ENCODE results near the gene GRAP. TPM values are rescaled to one million over a fixed set of nuclear protein-coding genes. Genes with fewer than 3 reads are reported as not detected.
"Not testable (repeated sequence)": the region's sequence is repeated elsewhere in the genome, so short reads cannot be mapped to it uniquely, and the experiment has no call there.

GRAP gene
- total RNA-seq: 1 to 10 TPM; 1.1 to 3.1 (median 1.9) TPM

- not testable (repeated sequence) for DNase-seq (ENCODE audit: low spot score in 2 of 2); H3K4me3 ChIP-seq; H3K4me1 ChIP-seq; H3K36me3 ChIP-seq; H3K27ac ChIP-seq; H3K9me3 ChIP-seq; H3K27me3 ChIP-seq
- WGBS: no CpG with 5 or more reads among the region's 12 CpGs
Measured at GRCh38 chr17:19046782-19047375, at the start of gene GRAP. GRAP (minus strand) TSS chr17:19046957; CDS start chr17:19046926, 31 bp downstream.

GRCh38 chr17:19093684-19094438 is 47.1 kb upstream of the GRAP start:
- not testable (repeated sequence) for H3K27ac ChIP-seq
- WGBS: 96% methylated on average over 4 of the region's 15 CpGs

GRCh38 chr17:19092737-19093683 is 46.3 kb upstream of the GRAP start:
- H3K27ac ChIP-seq, H3K9me3 ChIP-seq, H3K27me3 ChIP-seq, H3K36me3 ChIP-seq, H3K4me1 ChIP-seq, H3K4me3 ChIP-seq: not testable (repeated sequence)
- peak in 1 of 2 donors; percentile 28 for DNase-seq (ENCODE audit: low spot score in 2 of 2)
- WGBS: 38% methylated on average over 3 of the region's 15 CpGs

More at GRCh38 chr17:19093684-19094438, 47.1 kb upstream of the GRAP start:
- not testable (repeated sequence) for H3K36me3 ChIP-seq, H3K9me3 ChIP-seq, H3K27me3 ChIP-seq, H3K4me1 ChIP-seq, H3K4me3 ChIP-seq
- DNase-seq (ENCODE audit: low spot score in 2 of 2): peak in 1 of 2 donors; percentile 57

- DNase-seq (ENCODE audit: low spot score in 2 of 2); H3K27me3 ChIP-seq; H3K27ac ChIP-seq; H3K4me3 ChIP-seq; H3K4me1 ChIP-seq; H3K9me3 ChIP-seq; H3K36me3 ChIP-seq: not testable (repeated sequence)
- WGBS: no CpG with 5 or more reads among the region's 13 CpGs
Measured at GRCh38 chr17:19090058-19090772, 43.5 kb upstream of the GRAP start.

GRCh38 chr17:19088804-19089685 is 42.3 kb upstream of the GRAP start:
- H3K27ac ChIP-seq; H3K36me3 ChIP-seq; H3K9me3 ChIP-seq; DNase-seq (ENCODE audit: low spot score in 2 of 2); H3K27me3 ChIP-seq; H3K4me1 ChIP-seq: not testable (repeated sequence)
- peak overlapping the region; percentile 41 for H3K4me3 ChIP-seq
- WGBS: no CpG with 5 or more reads among the region's 77 CpGs

- not testable (repeated sequence) for H3K4me1 ChIP-seq; DNase-seq (ENCODE audit: low spot score in 2 of 2); H3K36me3 ChIP-seq; H3K4me3 ChIP-seq; H3K27me3 ChIP-seq; H3K9me3 ChIP-seq; H3K27ac ChIP-seq
- WGBS: no CpG with 5 or more reads among the region's 3 CpGs
Measured at GRCh38 chr17:19077386-19077785, 30.6 kb upstream of the GRAP start.

GRCh38 chr17:19076398-19077192 is 29.8 kb upstream of the GRAP start:
- DNase-seq (ENCODE audit: low spot score in 2 of 2): peak; percentile 33 to 47
- not testable (repeated sequence) for H3K27ac ChIP-seq, H3K36me3 ChIP-seq, H3K9me3 ChIP-seq, H3K4me1 ChIP-seq, H3K4me3 ChIP-seq, H3K27me3 ChIP-seq
- peak in 1 of 2 donors; percentile 13 for TF ChIP-seq CTCF (IDR thresholded peaks at IDR 0.05)
- WGBS: 52% methylated on average over 9 of the region's 31 CpGs

GRCh38 chr17:19070318-19071168 is 23.8 kb upstream of the GRAP start:
- H3K4me3 ChIP-seq; DNase-seq (ENCODE audit: low spot score in 2 of 2): not testable (repeated sequence)
- no CpG with 5 or more reads among the region's 34 CpGs for WGBS

GRCh38 chr17:19064378-19064777 is 17.6 kb upstream of the GRAP start:
- not testable (repeated sequence) for H3K4me1 ChIP-seq, H3K27me3 ChIP-seq, H3K27ac ChIP-seq, H3K4me3 ChIP-seq, H3K9me3 ChIP-seq, H3K36me3 ChIP-seq
- DNase-seq (ENCODE audit: low spot score in 2 of 2): peak in 1 of 2 donors; percentile 44
- 0% methylated on average over 7 of the region's 17 CpGs for whole genome bisulfite sequencing

More at GRCh38 chr17:19070318-19071168, 23.8 kb upstream of the GRAP start:
- not testable (repeated sequence) for H3K4me1 ChIP-seq, H3K27ac ChIP-seq, H3K9me3 ChIP-seq, H3K36me3 ChIP-seq, H3K27me3 ChIP-seq
